ENCODE data around the gene RPS6KB2. TPM values are rescaled to one million over a fixed set of nuclear protein-coding genes. Genes with fewer than 3 reads are reported as not detected.
A peak's percentile ranks its signal among the peaks of the same experiment; 100 is the strongest.

The RPS6KB2 gene
- total RNA-seq, 4 donors from 2014 or later: 36.9 to 69.3 (median 47.1) TPM

DNA sequence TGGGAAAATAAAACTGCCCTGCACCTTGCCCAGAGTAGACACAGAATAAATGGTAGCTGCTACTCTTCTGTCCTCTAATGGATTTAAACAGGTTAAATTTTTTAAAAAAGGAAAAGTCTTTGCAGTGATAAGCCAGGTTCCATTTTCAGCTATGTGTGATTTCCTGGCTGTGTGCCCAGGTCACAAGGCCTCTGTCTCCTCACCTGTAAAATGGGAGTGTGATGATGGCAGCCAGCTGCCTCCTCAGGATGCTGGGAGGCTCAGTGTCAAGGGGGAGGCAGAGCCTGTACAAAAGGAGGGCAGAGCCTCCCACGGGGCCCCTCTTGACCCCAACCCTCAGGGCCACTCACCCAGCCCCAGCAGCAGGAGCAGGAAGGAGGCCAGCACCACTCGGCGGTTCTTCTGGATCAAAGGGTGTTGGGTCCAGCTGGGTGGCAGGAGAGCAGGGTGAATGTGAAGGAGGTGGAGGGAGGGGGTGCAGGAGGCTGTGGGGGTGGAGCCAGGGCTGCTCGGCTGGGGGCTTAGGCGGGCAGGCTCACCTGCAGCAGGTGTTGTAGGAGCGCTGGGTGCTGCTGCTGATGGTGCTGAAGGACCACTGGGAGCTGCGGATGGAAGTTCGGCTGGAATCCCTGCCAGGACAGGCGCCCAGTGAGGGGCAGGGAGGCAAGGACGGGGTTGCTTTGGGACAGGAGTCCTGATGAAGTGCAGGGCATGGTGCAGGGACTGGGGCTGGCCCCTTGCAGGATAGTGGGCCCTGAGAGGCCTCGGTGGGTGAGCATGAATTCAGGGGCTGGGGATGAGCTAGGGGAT is 38.9 kb downstream of the RPS6KB2 start:
- Histone ChIP-seq H3K27ac (peak overlapping the region in 3 of 4 donors; percentile 45 to 93 (median 90)), H3K4me3 (no peak overlapping the region), H3K27me3 (no peaks in the 10 kb centered on the region), H3K36me3 (peaks cover 0 to 13% (median 0%) of the 10 kb centered on the region in 3 donors), H3K4me1 (peaks cover 4 to 59% (median 33%) of the 10 kb centered on the region in 4 donors), H3K9me3 (no peaks in the 10 kb centered on the region)
- DNase-seq (ENCODE audit: low spot score in 2 of 2): no peak
- TF ChIP-seq POLR2A (IDR thresholded peaks at IDR 0.05): no peak
- TF ChIP-seq EP300 (IDR thresholded peaks at IDR 0.05): no peak
- TF ChIP-seq, protein P1, sequence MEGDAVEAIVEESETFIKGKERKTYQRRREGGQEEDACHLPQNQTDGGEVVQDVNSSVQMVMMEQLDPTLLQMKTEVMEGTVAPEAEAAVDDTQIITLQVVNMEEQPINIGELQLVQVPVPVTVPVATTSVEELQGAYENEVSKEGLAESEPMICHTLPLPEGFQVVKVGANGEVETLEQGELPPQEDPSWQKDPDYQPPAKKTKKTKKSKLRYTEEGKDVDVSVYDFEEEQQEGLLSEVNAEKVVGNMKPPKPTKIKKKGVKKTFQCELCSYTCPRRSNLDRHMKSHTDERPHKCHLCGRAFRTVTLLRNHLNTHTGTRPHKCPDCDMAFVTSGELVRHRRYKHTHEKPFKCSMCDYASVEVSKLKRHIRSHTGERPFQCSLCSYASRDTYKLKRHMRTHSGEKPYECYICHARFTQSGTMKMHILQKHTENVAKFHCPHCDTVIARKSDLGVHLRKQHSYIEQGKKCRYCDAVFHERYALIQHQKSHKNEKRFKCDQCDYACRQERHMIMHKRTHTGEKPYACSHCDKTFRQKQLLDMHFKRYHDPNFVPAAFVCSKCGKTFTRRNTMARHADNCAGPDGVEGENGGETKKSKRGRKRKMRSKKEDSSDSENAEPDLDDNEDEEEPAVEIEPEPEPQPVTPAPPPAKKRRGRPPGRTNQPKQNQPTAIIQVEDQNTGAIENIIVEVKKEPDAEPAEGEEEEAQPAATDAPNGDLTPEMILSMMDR (IDR thresholded peaks at IDR 0.05): no peak
- WGBS, 2 donors: 67 to 74% methylated on average over 11 of the region's 11 CpGs

DNA sequence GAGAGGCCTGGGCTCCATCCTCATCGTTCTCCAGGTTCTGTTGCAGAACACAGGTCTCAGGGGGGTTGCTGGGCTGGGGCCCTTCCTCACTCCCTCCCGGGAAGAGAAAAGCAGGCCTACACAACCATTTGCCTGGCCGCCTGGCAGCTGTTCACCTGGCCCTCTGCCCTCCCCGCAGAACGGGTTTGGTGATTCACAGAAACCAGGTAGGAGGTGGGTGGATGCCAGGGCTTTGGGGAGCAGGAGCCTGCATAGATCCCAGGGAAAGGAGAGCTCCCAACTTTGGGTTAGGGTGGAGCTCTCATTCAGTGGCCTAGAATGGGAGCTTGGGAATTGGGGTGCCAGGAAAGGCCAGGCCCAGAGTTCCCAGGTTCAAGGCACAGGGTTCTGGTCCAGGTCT is 39.8 kb downstream of the RPS6KB2 start:
- TF ChIP-seq, protein P1 (IDR thresholded peaks at IDR 0.05): no peak
- TF ChIP-seq POLR2A (IDR thresholded peaks at IDR 0.05) (no peak), EP300 (IDR thresholded peaks at IDR 0.05) (no peak)
- Histone ChIP-seq H3K4me1 (peaks cover 4 to 59% (median 33%) of the 10 kb centered on the region in 4 donors), H3K4me3 (peak overlapping the region; percentile 82 to 98 (median 86)), H3K27ac (peak overlapping the region; percentile 82 to 93 (median 90)), H3K36me3 (peaks cover 0 to 13% (median 0%) of the 10 kb centered on the region in 3 donors), H3K9me3 (no peaks in the 10 kb centered on the region), H3K27me3 (no peaks in the 10 kb centered on the region)
- DNase-seq (ENCODE audit: low spot score in 2 of 2): no peak
- 27 to 50% methylated on average over 5 of the region's 5 CpGs for WGBS, 2 donors

DNA sequence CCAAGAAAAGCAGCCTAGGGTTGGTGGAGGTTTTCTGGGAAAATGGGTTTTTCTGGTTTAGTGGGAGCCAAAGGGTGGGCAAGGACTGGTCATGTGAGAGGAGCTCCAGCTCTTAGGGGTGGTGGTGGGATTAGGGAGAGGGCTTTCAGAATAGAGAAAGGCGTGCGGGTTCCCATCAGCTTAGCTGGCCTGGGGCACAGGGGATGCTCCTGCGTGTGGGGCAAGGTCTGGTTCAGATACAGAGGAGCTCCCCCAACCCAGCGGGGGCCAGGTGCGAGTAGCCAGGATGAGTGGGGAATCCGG is 40.1 kb downstream of the RPS6KB2 start:
- WGBS, 2 donors: 3% methylated on average over 6 of the region's 6 CpGs
- Histone ChIP-seq H3K4me3 (peak overlapping the region; percentile 82 to 98 (median 86)), H3K27me3 (no peaks in the 10 kb centered on the region), H3K9me3 (no peaks in the 10 kb centered on the region), H3K4me1 (peaks cover 4 to 58% (median 33%) of the 10 kb centered on the region in 4 donors), H3K27ac (peak overlapping the region; percentile 82 to 93 (median 90)), H3K36me3 (peaks cover 0 to 13% (median 0%) of the 10 kb centered on the region in 3 donors)
- TF ChIP-seq POLR2A (IDR thresholded peaks at IDR 0.05) (no peak), EP300 (IDR thresholded peaks at IDR 0.05) (no peak)
- TF ChIP-seq, protein P1 (IDR thresholded peaks at IDR 0.05): no peak
- DNase-seq (ENCODE audit: low spot score in 2 of 2): no peak

DNA sequence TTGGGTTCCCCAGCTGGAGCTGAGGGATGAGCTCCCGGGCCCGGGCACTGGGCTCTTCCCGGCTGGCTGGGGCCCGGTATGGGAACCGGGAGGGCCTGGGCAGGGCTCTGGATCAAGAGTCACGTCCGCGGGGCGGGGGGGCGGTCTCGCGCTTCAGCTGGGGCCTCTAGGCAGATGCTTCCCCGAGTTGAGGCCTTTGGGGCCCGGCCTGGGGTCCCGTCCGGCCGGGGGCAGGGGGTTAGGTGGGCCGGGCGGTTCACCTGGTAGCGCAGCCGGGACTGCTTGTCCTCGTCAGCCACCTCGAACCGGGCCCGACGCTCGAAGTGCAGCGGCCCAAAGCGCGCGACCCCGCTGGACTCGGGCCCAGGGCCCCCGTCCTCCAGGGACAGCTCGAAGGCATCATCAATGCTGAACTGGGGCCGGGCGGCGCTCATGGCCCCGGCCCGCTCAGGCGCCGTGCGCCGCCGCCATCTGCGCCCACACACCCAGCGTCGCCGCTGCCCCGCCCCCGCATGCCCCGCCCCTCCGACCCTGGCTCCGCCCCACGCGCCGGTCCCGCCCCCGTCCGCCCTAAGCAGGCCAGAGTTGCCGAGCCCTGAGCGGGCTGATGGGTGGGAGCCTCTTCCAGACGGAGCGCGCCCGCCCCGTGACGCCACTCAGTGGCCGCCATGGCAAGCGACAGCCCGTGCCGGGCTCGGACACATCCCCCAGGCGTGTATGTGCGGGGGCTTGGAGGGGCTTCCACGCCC is 40.6 kb downstream of the RPS6KB2 start, which contains the start of gene TMEM134:
TSS of gene TMEM134 (minus strand) at position 493 of the 749 bp plus-strand sequence. CDS start at position 434, 59 bp downstream.
- peak within 1 kb of the TSS; percentile 82 to 98 (median 86) for H3K4me3 ChIP-seq
- peak; percentile 79 to 84 for DNase-seq (ENCODE audit: low spot score in 2 of 2)
- H3K4me1 ChIP-seq: peaks cover 3 to 53% (median 28%) of the 10 kb centered on the region in 4 donors
- H3K36me3 ChIP-seq: peaks cover 0 to 13% (median 0%) of the 10 kb centered on the region in 3 donors
- 0 to 3% methylated on average over 11 to 21 of the region's 76 CpGs for WGBS, 2 donors
- H3K9me3 ChIP-seq: no peaks in the 10 kb centered on the region
- no peaks in the 10 kb centered on the region for H3K27me3 ChIP-seq
- H3K27ac ChIP-seq: peak within 1 kb of the TSS; percentile 82 to 94 (median 92)
- TF ChIP-seq POLR2A (IDR thresholded peaks at IDR 0.05) (peak in 1 of 2 donors; percentile 74), EP300 (IDR thresholded peaks at IDR 0.05) (peak in 1 of 2 donors; percentile 94)
- TF ChIP-seq, protein P1 (IDR thresholded peaks at IDR 0.05): peak; percentile 47 to 76 (median 59)
